Right lobe of liver (tissue), 6 donors: ENCODE results near the gene ZDHHC11. TPM values are rescaled to one million over a fixed set of nuclear protein-coding genes. Genes with fewer than 3 reads are reported as not detected.

Source experiments
- ATAC-seq, 4 donors: fragments of 200-7000 bp; cut with Tn5 transposase; one replicate each; pipeline ENCODE4 v1.9.1; 2020; ENCODE audit warnings: mild to moderate bottlenecking in 4 of 4, moderate library complexity in 4 of 4
- DNase-seq, 3 donors: peaks; one replicate each; pipeline ENCODE4 v3.0.0-alpha.2; 2020
- H3K27ac ChIP-seq, 3 donors: fragments of 200-600 bp; one replicate each; pipeline ENCODE4 v1.8.0; 2022
- H3K27me3 ChIP-seq, 2 donors: fragments of 200-600 bp; one replicate each; pipeline ENCODE4 v1.8.0; 2022
- H3K36me3 ChIP-seq, 4 donors: fragments of 200-600 bp; sonication (generic) in 1 of 4; one replicate each; pipeline versions ENCODE4 v1.5.1 to v1.8.0; 2017 to 2022; ENCODE audit warnings: control low read depth in 1 of 4
- H3K4me1 ChIP-seq, 4 donors: fragments of 200-600 bp; sonication (generic) in 1 of 4; one replicate each; pipeline versions ENCODE4 v1.5.1 to v1.8.0; 2017 to 2022; ENCODE audit warnings: control low read depth in 1 of 4
- H3K4me3 ChIP-seq, 3 donors: fragments of 200-600 bp; one replicate each; pipeline ENCODE4 v1.8.0; 2022
- H3K9me3 ChIP-seq, 4 donors: fragments of 200-600 bp; sonication (generic) in 1 of 4; one replicate each; pipeline versions ENCODE4 v1.5.1 to v1.8.0; 2017 to 2022; ENCODE audit warnings: control low read depth in 1 of 4
- CTCF ChIP-seq, 4 donors: fragments of 200-600 bp in 3 of 4; fragments of 450-650 bp in 1 of 4; IDR thresholded peaks; one replicate each; pipeline versions ENCODE4 v1.5.1 to v1.8.0; 2016 to 2022; ENCODE audit warnings: antibody characterized with exemption in 4 of 4, mild to moderate bottlenecking in 2 of 4
- POLR2A ChIP-seq: fragments of 450-650 bp; IDR thresholded peaks from one replicate; pipeline ENCODE4 v1.6.1; 2017; ENCODE audit warnings: antibody characterized with exemption, mild to moderate bottlenecking
- WGBS: methylation state at CpG from one replicate; pipeline ENCODE4 v1.1.6; 2018; ENCODE audit warnings: low coverage, low lambda C conversion rate; ENCODE audit not compliant: insufficient coverage; ENCODE audit errors: missing lambda C conversion rate; 5-methylcytosine and 5-hydroxymethylcytosine counted together
- intact Hi-C, 2 donors: fragments of 100-400 bp; cut with DNase I; formaldehyde crosslinking; loops; one replicate each; pipeline versions ENCODE4 v1.11.2 to v1.14.1; 2022
- total RNA-seq, 6 experiments: library from RNA; depleted of rRNA in 2 of 6; stranded (reverse); fragments of >200 nt in 2 of 6; fragmentation: NEBNext Ultra II Directional in 3 of 6; extraction: Animal tissue kit (Norgen Biotek cat#: 25700) in 3 of 6; gene quantifications; one replicate each; pipeline versions ENCODE4 v1.1.0 to v1.2.4, GENCODE V29; 2016 to 2023
- donor health status: DM: no; HTN: yes; CAD: no.
- donor health status: DM: no; HTN: no; CAD: no.
- donor health status: DM: no; HTN: no; CAD: no.
- donor health status: DM: no; HTN: yes; CAD: no.
- donor health status: DM: no; HTN: yes; CAD: no.

Gene ZDHHC11
- total RNA-seq, 6 experiments from 2014 or later, result 0.50 to 14.4 (median 5.8) TPM

GRCh38 chr5:887947-888637, 37.3 kb upstream of the ZDHHC11 start:
- no peak overlapping the region for H3K4me3 ChIP-seq
- H3K27ac ChIP-seq, result no peak overlapping the region
- peaks cover 13 to 67% (median 37%) of the 10 kb centered on the region in 4 donors for H3K36me3 ChIP-seq
- peak in 1 of 3 donors; percentile 36 for DNase-seq
- ATAC-seq, result no peak
- TF ChIP-seq POLR2A (no peak), CTCF (IDR thresholded peaks at IDR 0.05) (no peak)
- peaks cover 0 to 7% (median 0%) of the 10 kb centered on the region in 4 donors for H3K4me1 ChIP-seq
- H3K27me3 ChIP-seq, result no peaks in the 10 kb centered on the region
- WGBS, result 88% methylated on average over 5 of the region's 14 CpGs
- intact Hi-C loops, result no loop called here
- H3K9me3 ChIP-seq, result no peaks in the 10 kb centered on the region

GRCh38 chr5:886716-887325, 36.0 kb upstream of the ZDHHC11 start:
- Histone ChIP-seq H3K27me3 (no peaks in the 10 kb centered on the region), H3K4me1 (peaks cover 0 to 5% (median 0%) of the 10 kb centered on the region in 4 donors), H3K36me3 (peaks cover 13 to 71% (median 40%) of the 10 kb centered on the region in 4 donors), H3K4me3 (no peak overlapping the region), H3K27ac (no peak overlapping the region), H3K9me3 (no peaks in the 10 kb centered on the region)
- WGBS, result 81% methylated on average over 5 of the region's 26 CpGs
- TF ChIP-seq CTCF (IDR thresholded peaks at IDR 0.05) (no peak), POLR2A (no peak)
- intact Hi-C loops, result no loop called here
- DNase-seq (peak in 1 of 3 donors; percentile 41), ATAC-seq (no peak)

- intact Hi-C loops, result no loop called here
- no peak for ATAC-seq
These were observed 35.2 kb upstream of the ZDHHC11 start for GRCh38 chr5:886036-886435.

GRCh38 chr5:885529-885928, 34.7 kb upstream of the ZDHHC11 start:
- no peaks in the 10 kb centered on the region for H3K4me1 ChIP-seq
- peaks cover 13 to 83% (median 43%) of the 10 kb centered on the region in 4 donors for H3K36me3 ChIP-seq
- H3K9me3 ChIP-seq, result no peaks in the 10 kb centered on the region
- H3K27me3 ChIP-seq, result no peaks in the 10 kb centered on the region
- intact Hi-C loops, result no loop called here
- DNase-seq, result peak in 1 of 3 donors; percentile 48
- whole genome bisulfite sequencing, result 88% methylated on average over 9 of the region's 13 CpGs
- ATAC-seq, result peak in 2 of 4 donors; percentile 17 to 28
- no peak for TF ChIP-seq CTCF (IDR thresholded peaks at IDR 0.05)
- H3K27ac ChIP-seq, result no peak overlapping the region
- no peak overlapping the region for H3K4me3 ChIP-seq

More at GRCh38 chr5:886036-886435, 35.2 kb upstream of the ZDHHC11 start:
- peak in 1 of 3 donors; percentile 37 for DNase-seq
- H3K27me3 ChIP-seq, result no peaks in the 10 kb centered on the region
- no peaks in the 10 kb centered on the region for H3K9me3 ChIP-seq
- H3K4me3 ChIP-seq, result no peak overlapping the region
- H3K4me1 ChIP-seq, result no peaks in the 10 kb centered on the region
- WGBS, result 100% methylated on average over 2 of the region's 13 CpGs
- TF ChIP-seq CTCF (IDR thresholded peaks at IDR 0.05), result no peak
- TF ChIP-seq POLR2A, result no peak
- no peak overlapping the region for H3K27ac ChIP-seq
- peaks cover 13 to 79% (median 43%) of the 10 kb centered on the region in 4 donors for H3K36me3 ChIP-seq
